Measurements from ENCODE around the gene HOXD4. TPM values are rescaled to one million over a fixed set of nuclear protein-coding genes. Genes with fewer than 3 reads are reported as not detected.

Gene HOXD4
- total and polyA plus RNA-seq, 2 of the 4 experiments (the other 2 are of a cell fraction), result not detected

DNA sequence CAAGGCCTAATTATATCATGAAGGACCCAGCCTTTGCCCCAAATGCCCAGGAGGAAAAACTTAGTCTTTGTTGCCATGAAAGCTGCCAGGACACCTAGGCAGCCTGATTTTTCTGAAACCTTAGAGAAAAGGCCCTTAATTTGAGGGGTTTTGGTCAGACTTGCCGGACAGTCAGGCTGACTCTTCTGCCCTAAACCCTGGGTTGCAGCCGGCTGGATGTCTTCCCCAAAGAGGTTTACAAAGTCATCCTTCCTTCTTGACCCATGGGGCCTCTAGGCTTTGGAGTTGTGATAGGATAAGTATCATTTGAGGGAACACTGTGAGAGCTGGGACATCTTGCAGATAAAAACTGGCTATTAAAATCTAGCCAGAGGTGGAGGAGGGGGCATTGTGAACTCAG lies 34.7 kb downstream of the HOXD4 start:
- H2BK20ac ChIP-seq (ENCODE audit: low read depth, low read length), result no peak overlapping the region
- no peak overlapping the region for H3K56ac ChIP-seq (ENCODE audit: extremely low read depth, insufficient read depth, low read length)
- H3K27me3 ChIP-seq (ENCODE audit: control insufficient read depth, insufficient read depth, low read length), result peaks cover 50% of the 10 kb centered on the region
- H2AK5ac ChIP-seq (ENCODE audit: low read depth, low read length), result no peak overlapping the region
- WGBS, 2 experiments (ENCODE audit: extremely low coverage in 2 of 2, insufficient read length in 1 of 2), result no CpG with 5 or more reads among the region's 2 CpGs
- H3K18ac ChIP-seq (ENCODE audit: low read depth, low read length), result no peak overlapping the region
- no peak overlapping the region for H4K5ac ChIP-seq (ENCODE audit: low read depth, low read length)
- no peak overlapping the region for H2AK9ac ChIP-seq (replicated peaks; ENCODE audit: low read depth, low read length, poor library complexity)
- no peak overlapping the region for H2BK15ac ChIP-seq (ENCODE audit: low read depth, low read length)
- ChIA-PET CTCF (no interaction called here), POLR2A (ENCODE audit: unreplicated experiment) (no interaction called here)
- TF ChIP-seq ELK1 (IDR thresholded peaks at IDR 0.05; ENCODE audit: borderline replicate concordance, low read depth, low read length) (no peak), USF2 (IDR thresholded peaks at IDR 0.05; ENCODE audit: low read depth, low read length) (no peak), POLR2A (IDR thresholded peaks at IDR 0.05; ENCODE audit: low read depth, low read length) (no peak), BHLHE40 (IDR thresholded peaks at IDR 0.05; ENCODE audit: low read depth, low read length) (no peak), RCOR1 (IDR thresholded peaks at IDR 0.05; ENCODE audit: insufficient replicate concordance, low read length) (no peak), MAZ (IDR thresholded peaks at IDR 0.05; ENCODE audit: borderline replicate concordance, low read depth, low read length) (no peak)
- H3K9me3 ChIP-seq (ENCODE audit: control insufficient read depth, insufficient read depth, low read length), result peaks cover 11% of the 10 kb centered on the region
- no peaks in the 10 kb centered on the region for H3K79me1 ChIP-seq (ENCODE audit: low read depth in 1 of 2, low read length in 2 of 2)
- no peak overlapping the region for H3K23ac ChIP-seq (ENCODE audit: low read depth, low read length)
- H3K4me1 ChIP-seq (ENCODE audit: control insufficient read depth, insufficient read depth, low read length), result peaks cover 2% of the 10 kb centered on the region; the same call in 1 of the 2 replicates
- no peak overlapping the region for H3K4me3 ChIP-seq (ENCODE audit: insufficient read depth, low read depth, low read length)
- H3K4ac ChIP-seq (ENCODE audit: low read depth, low read length), result no peak overlapping the region
- H2BK120ac ChIP-seq (ENCODE audit: low read depth, low read length), result no peak overlapping the region
- no peak overlapping the region for H2AFZ ChIP-seq (replicated peaks; ENCODE audit: low read length, poor library complexity)
- H4K8ac ChIP-seq (ENCODE audit: low read depth in 2 of 2, low read length in 2 of 2), result no peak overlapping the region
- no TSS peak for BruUV-seq (replicated peaks)
- no peak overlapping the region for H3K4me2 ChIP-seq (ENCODE audit: low read depth, low read length)
- no peaks in the 10 kb centered on the region for H4K20me1 ChIP-seq (ENCODE audit: insufficient read depth, low read length)
- no peak overlapping the region for H3K27ac ChIP-seq (ENCODE audit: insufficient read depth, low read length)
- in situ Hi-C loops (cut with MboI; ENCODE audit: low sequenced_read_pairs) (no loop called here), intact Hi-C loops (cut with micrococcal nuclease) (no loop called here), dilution Hi-C loops (cut with HindIII; ENCODE audit: low sequenced_read_pairs, unreplicated experiment) (no loop called here)
- H3K9me1 ChIP-seq (ENCODE audit: insufficient read depth, low read length), result no peaks in the 10 kb centered on the region
- H3K36me3 ChIP-seq (ENCODE audit: control insufficient read depth, insufficient read depth, low read length), result no peaks in the 10 kb centered on the region
- H3K14ac ChIP-seq (replicated peaks; ENCODE audit: low read depth, low read length), result no peak overlapping the region
- H3K9ac ChIP-seq (ENCODE audit: low read depth, low read length), result no peak overlapping the region
- H4K91ac ChIP-seq (ENCODE audit: insufficient read depth, low read depth, low read length), result no peak overlapping the region
- DNase-seq, result no peak
- no peak for ATAC-seq (ENCODE audit: low read depth)
- H2BK5ac ChIP-seq (ENCODE audit: low read depth, low read length, poor library complexity, severe bottlenecking), result no peak overlapping the region
